ENCODE results near the gene HELZ. TPM values are rescaled to one million over a fixed set of nuclear protein-coding genes. Genes with fewer than 3 reads are reported as not detected.
"Not testable (repeated sequence)": the region's sequence is repeated elsewhere in the genome, so short reads cannot be mapped to it uniquely, and the experiment has no call there.

Gene HELZ
- total and polyA plus RNA-seq, 8 donors, result 27.2 to 64.6 (median 37.3) TPM

DNA sequence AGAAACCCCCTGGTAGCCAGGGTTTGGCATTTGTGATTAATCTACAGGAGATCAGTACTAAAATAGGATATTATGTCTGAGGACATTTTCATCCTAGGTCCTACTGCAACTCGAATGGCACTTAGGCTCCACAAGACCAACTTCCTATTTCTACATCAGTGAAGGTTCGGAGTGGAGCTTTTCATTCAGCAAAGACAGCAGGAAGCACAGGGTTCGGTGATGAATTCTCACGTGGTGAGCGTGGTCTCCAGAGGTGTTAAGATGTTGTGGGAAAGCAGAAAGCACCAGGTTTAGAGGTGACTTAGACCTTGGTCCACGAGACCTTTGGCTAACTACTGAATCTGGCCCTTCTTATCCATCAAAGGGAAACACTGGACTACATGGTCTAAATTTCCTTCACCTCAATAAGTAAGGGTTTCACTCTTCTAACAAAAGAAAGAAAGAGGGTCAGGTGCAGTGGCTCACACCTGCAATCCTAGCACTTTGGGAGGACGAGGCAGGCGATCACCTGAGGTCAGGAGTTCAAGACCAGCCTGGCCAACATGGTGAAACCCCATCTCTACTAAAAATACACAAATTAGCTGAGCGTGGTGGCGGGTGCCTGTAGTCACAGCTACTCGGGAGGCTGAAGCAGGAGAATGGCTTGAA lies 13.9 kb upstream of the HELZ start:
- Histone ChIP-seq H3K9me3 (peaks cover 0 to 4% of the 10 kb centered on the region in 2 donors), H3K27ac (peak overlapping the region; percentile 82 to 85), H3K4me3 (no peak overlapping the region), H3K4me1 (peaks cover 3 to 41% of the 10 kb centered on the region in 2 donors), H3K27me3 (no peaks in the 10 kb centered on the region), H3K36me3 (no peaks in the 10 kb centered on the region)
- no peak for DNase-seq
- intact Hi-C loops (cut with DNase I), result no loop called here
- no peak for ATAC-seq
- TF ChIP-seq, protein P1, sequence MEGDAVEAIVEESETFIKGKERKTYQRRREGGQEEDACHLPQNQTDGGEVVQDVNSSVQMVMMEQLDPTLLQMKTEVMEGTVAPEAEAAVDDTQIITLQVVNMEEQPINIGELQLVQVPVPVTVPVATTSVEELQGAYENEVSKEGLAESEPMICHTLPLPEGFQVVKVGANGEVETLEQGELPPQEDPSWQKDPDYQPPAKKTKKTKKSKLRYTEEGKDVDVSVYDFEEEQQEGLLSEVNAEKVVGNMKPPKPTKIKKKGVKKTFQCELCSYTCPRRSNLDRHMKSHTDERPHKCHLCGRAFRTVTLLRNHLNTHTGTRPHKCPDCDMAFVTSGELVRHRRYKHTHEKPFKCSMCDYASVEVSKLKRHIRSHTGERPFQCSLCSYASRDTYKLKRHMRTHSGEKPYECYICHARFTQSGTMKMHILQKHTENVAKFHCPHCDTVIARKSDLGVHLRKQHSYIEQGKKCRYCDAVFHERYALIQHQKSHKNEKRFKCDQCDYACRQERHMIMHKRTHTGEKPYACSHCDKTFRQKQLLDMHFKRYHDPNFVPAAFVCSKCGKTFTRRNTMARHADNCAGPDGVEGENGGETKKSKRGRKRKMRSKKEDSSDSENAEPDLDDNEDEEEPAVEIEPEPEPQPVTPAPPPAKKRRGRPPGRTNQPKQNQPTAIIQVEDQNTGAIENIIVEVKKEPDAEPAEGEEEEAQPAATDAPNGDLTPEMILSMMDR (IDR thresholded peaks at IDR 0.05), result no peak

DNA sequence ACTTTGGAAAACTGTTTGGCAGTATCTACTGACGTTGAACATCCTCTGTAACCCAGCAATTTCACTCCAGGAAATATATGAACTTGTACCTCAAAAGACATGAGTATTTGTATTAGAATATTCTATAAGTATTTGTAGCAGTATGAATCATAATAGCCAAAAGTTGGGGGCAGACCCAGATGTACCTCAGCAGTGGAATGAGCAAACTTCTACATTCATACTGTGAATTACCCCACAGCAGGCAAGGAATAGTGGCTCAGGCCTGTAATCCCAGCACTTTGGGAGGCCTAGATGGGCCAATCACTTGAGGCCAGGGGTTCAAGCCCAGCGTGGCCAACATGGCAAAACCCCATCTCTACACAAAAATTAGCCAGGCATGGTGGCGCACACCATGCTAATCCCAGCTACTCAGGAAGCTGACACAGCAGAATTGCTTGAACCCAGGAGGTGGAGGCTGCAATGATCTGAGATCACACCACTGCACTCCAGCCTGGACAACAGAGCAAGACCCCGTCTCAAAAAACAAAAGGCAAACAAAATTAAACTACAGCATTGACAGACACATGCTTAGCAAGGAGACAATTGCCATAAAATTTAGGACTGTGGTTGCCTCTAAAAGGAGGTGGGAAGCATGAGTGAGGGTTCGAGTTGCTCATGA lies 11.2 kb upstream of the HELZ start:
- intact Hi-C loops (cut with DNase I), result no loop called here
- Histone ChIP-seq H3K9me3 (peaks cover 0 to 4% of the 10 kb centered on the region in 2 donors), H3K4me3 (no peak overlapping the region), H3K27me3 (no peaks in the 10 kb centered on the region), H3K27ac (no peak overlapping the region), H3K4me1 (peaks cover 3 to 41% of the 10 kb centered on the region in 2 donors), H3K36me3 (no peaks in the 10 kb centered on the region)
- no peak for DNase-seq
- ATAC-seq, result no peak
- TF ChIP-seq, protein P1 (IDR thresholded peaks at IDR 0.05), result no peak

DNA sequence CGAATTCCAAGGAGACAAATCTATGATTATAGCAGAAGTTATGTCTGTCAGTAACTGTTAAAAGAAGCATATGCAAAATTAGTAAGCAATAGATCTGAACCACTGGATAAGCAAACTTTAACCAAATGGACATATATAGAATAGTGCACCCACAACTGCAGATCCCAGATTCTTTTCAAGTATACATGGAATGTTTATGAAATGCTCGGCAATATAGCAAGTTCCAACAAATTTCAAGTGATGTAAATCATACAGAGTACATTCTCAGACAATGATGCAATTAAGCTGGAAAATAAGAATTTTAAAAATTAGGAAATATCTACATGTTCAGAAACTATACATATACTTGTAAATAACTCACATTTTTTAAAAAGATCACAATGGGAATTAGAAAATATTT lies 8.4 kb upstream of the HELZ start:
- H3K36me3 ChIP-seq, result no peaks in the 10 kb centered on the region
- peaks cover 0 to 14% of the 10 kb centered on the region in 2 donors for H3K4me1 ChIP-seq
- H3K4me3 ChIP-seq, result no peak overlapping the region
- peaks cover 0 to 4% of the 10 kb centered on the region in 2 donors for H3K9me3 ChIP-seq
- H3K27me3 ChIP-seq, result no peaks in the 10 kb centered on the region
- no peak for ATAC-seq
- H3K27ac ChIP-seq, result no peak overlapping the region
- intact Hi-C loops (cut with DNase I), result no loop called here
- TF ChIP-seq, protein P1 (IDR thresholded peaks at IDR 0.05), result no peak
- DNase-seq, result no peak

DNA sequence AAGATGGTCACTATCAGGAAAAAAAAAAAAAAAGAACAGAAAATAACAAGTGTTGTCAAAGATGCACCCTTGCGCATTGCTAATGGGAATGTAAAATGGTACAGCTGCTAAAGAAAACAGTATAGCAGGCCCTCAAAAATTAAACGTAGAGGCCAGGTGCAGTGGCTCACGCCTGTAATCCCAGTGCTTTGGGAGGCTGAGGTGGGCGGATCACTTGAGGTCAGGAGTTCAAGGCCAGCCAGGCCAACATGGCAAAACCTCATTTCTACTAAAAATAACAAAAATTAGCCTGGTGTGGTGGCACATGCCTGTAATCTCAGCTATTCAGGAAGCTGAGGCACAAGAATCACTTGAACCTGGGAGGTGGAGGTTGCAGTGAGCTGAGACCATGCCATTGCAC lies 6.6 kb upstream of the HELZ start:
- DNase-seq; ATAC-seq; H3K36me3 ChIP-seq; intact Hi-C loops (cut with DNase I); H3K9me3 ChIP-seq; H3K4me3 ChIP-seq; H3K27ac ChIP-seq; H3K4me1 ChIP-seq; H3K27me3 ChIP-seq: not testable (repeated sequence)

DNA sequence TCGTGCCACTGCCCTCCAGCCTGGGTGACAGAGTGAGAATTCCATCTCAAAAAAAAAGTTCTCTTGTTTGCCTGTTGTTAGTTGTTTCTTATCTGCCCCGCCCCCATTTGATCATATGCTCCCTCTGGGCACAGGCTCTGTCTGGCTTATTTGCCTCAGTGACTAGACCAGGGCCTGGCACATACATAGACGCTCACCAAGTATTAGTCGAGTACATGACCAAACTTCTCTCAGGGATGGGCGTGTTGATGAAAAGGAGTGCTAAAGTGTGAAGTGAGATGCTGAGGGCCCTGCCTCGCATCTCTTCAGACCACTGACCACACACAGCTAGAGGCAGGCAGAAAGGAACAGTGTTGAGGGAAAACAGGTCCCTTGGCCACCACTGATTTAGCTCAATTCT lies 3.3 kb upstream of the HELZ start:
- no peak for DNase-seq
- H3K27ac ChIP-seq, result no peak overlapping the region
- no peak for ATAC-seq
- peaks cover 4 to 27% of the 10 kb centered on the region in 2 donors for H3K4me1 ChIP-seq
- TF ChIP-seq, protein P1 (IDR thresholded peaks at IDR 0.05), result no peak
- no peaks in the 10 kb centered on the region for H3K9me3 ChIP-seq
- H3K36me3 ChIP-seq, result no peaks in the 10 kb centered on the region
- H3K27me3 ChIP-seq, result peaks cover 0 to 14% of the 10 kb centered on the region in 2 donors
- intact Hi-C loops (cut with DNase I), result no loop called here
- H3K4me3 ChIP-seq, result no peak overlapping the region

Data from left lung (tissue), 10 donors.